Stimulated activated CD4-positive, alpha-beta T cell treated with anti-CD3 and anti-CD28 coated beads, Interleukin-2, amount 100 ng/mL, for 48 hours (primary cell): ENCODE data around the gene NR3C1.

Source experiments
- DNase-seq, 2 donors: peaks; one replicate each; pipeline ENCODE4 v3.0.0-alpha.2; 2020

The NR3C1 gene

GRCh38 chr5:143302341-143303045 lies 101.0 kb downstream of the NR3C1 start:
- no peak for DNase-seq

GRCh38 chr5:143297756-143298155 lies 105.7 kb downstream of the NR3C1 start:
- no peak for DNase-seq

GRCh38 chr5:143290125-143290524 lies 113.4 kb downstream of the NR3C1 start:
- DNase-seq = no peak

- no peak for DNase-seq
Measured at GRCh38 chr5:143284521-143284920, 119.0 kb downstream of the NR3C1 start.

GRCh38 chr5:143284002-143284401 lies 119.5 kb downstream of the NR3C1 start:
- no peak for DNase-seq

- no peak for DNase-seq
Measured at GRCh38 chr5:143281226-143281625, 122.3 kb downstream of the NR3C1 start.

GRCh38 chr5:143279698-143280097 lies 123.8 kb downstream of the NR3C1 start:
- no peak for DNase-seq

GRCh38 chr5:143277536-143277935 lies 126.0 kb downstream of the NR3C1 start:
- DNase-seq = no peak

GRCh38 chr5:143275512-143276363 lies 127.7 kb downstream of the NR3C1 start:
- no peak for DNase-seq

- DNase-seq = no peak
Measured at GRCh38 chr5:143274952-143275351, 128.5 kb downstream of the NR3C1 start.

- DNase-seq = no peak
Measured at GRCh38 chr5:143271431-143271830, 132.1 kb downstream of the NR3C1 start.

GRCh38 chr5:143268388-143268787 lies 135.1 kb downstream of the NR3C1 start:
- no peak for DNase-seq

GRCh38 chr5:143267186-143267585 lies 136.3 kb downstream of the NR3C1 start:
- DNase-seq = no peak

- no peak for DNase-seq
Measured at GRCh38 chr5:143265995-143266394, 137.5 kb downstream of the NR3C1 start.

- no peak for DNase-seq
Measured at GRCh38 chr5:143263272-143263810, 140.1 kb downstream of the NR3C1 start.

GRCh38 chr5:143262393-143263174 lies 140.9 kb downstream of the NR3C1 start:
- DNase-seq = no peak

GRCh38 chr5:143261748-143262392 lies 141.6 kb downstream of the NR3C1 start:
- peak in 1 of 2 donors; percentile 7 for DNase-seq

- DNase-seq = no peak
Measured at GRCh38 chr5:143259254-143259605, 144.3 kb downstream of the NR3C1 start.

GRCh38 chr5:143258559-143259253 lies 144.8 kb downstream of the NR3C1 start:
- no peak for DNase-seq

- no peak for DNase-seq
Measured at GRCh38 chr5:143254819-143255218, 148.7 kb downstream of the NR3C1 start.

GRCh38 chr5:143251946-143252345 lies 151.5 kb downstream of the NR3C1 start:
- DNase-seq = no peak

GRCh38 chr5:143251190-143251589 lies 152.3 kb downstream of the NR3C1 start:
- DNase-seq = no peak
